Measurements from ENCODE around the gene RHOH.

RHOH gene

DNA sequence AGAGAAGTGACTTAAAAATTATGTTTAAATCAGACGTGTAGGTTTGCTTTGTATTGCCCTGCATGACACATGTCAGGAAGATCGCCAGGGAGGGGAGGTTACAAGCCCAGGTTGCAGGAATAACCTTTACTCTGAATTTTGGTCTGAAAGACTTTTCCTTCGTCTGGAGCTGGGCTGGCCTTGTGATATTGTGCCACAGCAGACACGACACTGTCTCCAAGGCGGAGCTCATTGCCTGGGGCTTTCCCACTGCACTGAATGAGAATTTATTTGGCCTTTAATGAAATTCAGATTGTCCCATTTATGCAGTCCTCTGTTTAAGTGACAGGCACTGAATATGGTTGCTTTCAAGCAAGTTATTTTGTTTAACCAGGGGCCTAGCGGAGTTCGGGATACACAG, 45.1 kb downstream of the RHOH start:
- DNase-seq (ENCODE audit: low read depth) = no peak
- in situ Hi-C loops (cut with HindIII; ENCODE audit: low sequenced_read_pairs) = no loop called here
- H3K4me3 ChIP-seq (ENCODE audit: low read depth, low read length) = no peak overlapping the region
- TF ChIP-seq, protein P1, sequence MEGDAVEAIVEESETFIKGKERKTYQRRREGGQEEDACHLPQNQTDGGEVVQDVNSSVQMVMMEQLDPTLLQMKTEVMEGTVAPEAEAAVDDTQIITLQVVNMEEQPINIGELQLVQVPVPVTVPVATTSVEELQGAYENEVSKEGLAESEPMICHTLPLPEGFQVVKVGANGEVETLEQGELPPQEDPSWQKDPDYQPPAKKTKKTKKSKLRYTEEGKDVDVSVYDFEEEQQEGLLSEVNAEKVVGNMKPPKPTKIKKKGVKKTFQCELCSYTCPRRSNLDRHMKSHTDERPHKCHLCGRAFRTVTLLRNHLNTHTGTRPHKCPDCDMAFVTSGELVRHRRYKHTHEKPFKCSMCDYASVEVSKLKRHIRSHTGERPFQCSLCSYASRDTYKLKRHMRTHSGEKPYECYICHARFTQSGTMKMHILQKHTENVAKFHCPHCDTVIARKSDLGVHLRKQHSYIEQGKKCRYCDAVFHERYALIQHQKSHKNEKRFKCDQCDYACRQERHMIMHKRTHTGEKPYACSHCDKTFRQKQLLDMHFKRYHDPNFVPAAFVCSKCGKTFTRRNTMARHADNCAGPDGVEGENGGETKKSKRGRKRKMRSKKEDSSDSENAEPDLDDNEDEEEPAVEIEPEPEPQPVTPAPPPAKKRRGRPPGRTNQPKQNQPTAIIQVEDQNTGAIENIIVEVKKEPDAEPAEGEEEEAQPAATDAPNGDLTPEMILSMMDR (IDR thresholded peaks at IDR 0.05; ENCODE audit: low read depth, low read length, missing control alignments) = no peak

DNA sequence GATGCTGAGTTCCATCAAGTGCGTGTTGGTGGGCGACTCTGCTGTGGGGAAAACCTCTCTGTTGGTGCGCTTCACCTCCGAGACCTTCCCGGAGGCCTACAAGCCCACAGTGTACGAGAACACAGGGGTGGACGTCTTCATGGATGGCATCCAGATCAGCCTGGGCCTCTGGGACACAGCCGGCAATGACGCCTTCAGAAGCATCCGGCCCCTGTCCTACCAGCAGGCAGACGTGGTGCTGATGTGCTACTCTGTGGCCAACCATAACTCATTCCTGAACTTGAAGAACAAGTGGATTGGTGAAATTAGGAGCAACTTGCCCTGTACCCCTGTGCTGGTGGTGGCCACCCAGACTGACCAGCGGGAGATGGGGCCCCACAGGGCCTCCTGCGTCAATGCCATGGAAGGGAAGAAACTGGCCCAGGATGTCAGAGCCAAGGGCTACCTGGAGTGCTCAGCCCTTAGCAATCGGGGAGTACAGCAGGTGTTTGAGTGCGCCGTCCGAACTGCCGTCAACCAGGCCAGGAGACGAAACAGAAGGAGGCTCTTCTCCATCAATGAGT, 46.6 kb downstream of the RHOH start:
- in situ Hi-C loops (cut with HindIII; ENCODE audit: low sequenced_read_pairs) = no loop called here
- H3K4me3 ChIP-seq (ENCODE audit: low read depth, low read length) = no peak overlapping the region
- DNase-seq (ENCODE audit: low read depth) = no peak

DNA sequence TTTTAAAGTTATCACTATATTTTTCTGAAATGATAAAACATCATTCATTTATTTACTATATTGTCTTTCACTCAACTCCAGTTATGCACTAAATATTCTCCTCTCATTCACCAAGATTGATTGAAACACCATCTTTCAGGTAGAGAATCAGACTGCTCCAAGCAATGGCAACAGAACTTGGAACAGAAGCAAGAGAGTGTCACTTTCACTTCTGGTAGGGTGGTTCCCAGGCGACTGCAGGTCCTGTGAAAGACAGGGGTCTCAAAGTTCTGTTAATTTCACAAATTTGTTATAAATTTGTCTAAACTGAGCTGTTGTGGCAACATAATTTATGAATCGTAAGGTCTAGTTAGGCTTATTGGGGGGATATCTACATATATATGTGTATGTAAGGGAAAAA, 47.8 kb downstream of the RHOH start:
- H3K4me3 ChIP-seq (ENCODE audit: low read depth, low read length) = no peak overlapping the region
- in situ Hi-C loops (cut with HindIII; ENCODE audit: low sequenced_read_pairs) = no loop called here
- TF ChIP-seq, protein P1 (IDR thresholded peaks at IDR 0.05; ENCODE audit: low read depth, low read length, missing control alignments) = no peak
- DNase-seq (ENCODE audit: low read depth) = no peak

More for the DNA sequence above, 46.6 kb downstream of the RHOH start:
- TF ChIP-seq, protein P1 (IDR thresholded peaks at IDR 0.05; ENCODE audit: low read depth, low read length, missing control alignments) = no peak

DNA sequence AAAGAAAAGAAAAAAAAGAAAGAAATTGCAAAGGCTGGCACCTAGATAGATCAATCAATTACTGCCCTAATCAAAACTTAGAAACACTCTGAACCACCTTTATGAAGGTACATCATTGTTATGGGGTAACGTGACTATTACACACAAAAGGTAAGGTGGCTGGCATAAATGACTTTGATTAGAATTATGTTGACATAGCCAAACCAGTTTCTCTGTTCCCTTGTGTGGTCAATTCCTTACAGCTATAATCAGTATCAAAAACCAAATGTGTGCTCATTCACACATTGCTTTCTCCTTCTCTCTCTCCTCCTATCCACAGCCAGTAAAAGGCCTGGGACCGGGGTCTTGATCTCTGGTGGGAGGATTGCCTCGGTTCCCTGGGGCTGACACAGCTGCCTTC, 48.7 kb downstream of the RHOH start:
- H3K4me3 ChIP-seq (ENCODE audit: low read depth, low read length) = no peak overlapping the region
- in situ Hi-C loops (cut with HindIII; ENCODE audit: low sequenced_read_pairs) = no loop called here
- DNase-seq (ENCODE audit: low read depth) = no peak
- TF ChIP-seq, protein P1 (IDR thresholded peaks at IDR 0.05; ENCODE audit: low read depth, low read length, missing control alignments) = no peak

DNA sequence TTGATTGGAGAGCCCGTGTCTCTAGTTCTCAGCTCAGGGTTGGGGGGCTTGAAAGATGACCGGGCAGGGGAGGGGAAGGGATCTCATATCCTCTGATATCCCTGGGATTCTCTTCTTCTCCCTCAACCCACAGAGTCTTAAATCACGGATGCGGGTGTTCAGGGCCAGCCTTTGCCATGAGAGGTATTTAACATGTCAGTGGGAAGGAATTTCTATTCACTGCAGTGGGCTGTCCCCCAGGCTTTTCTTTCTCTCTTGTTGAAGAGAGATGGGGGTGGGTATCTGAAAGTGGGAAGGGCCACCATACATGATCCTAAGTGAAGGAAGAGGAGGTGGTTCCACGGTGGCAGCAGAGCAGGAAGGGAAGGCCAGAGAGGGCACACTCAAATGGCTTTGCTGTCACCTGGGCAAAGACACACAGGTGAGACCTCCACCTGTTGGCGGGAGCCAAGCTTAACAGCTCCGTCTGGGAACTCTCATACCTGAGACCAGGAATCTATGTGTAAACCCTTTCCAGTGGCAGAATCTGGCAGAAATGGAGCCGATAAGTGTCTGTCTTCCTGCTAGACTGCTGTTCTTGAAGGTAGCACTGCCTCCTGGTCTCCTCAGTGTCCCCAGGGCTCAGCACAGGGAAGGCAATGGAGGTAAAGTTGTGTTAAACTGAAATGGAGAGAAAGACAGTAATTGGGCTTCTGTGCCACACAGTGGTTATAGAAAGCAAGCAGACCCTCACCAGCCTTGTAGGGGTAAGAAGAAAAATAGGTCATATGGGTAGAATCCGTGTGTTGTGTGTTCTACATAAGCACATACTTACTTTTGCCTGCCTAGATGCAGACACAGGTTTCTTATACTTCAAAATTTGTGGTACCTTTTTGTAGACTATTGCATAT, 49.4 kb downstream of the RHOH start:
- H3K4me3 ChIP-seq (ENCODE audit: low read depth, low read length) = no peak overlapping the region
- in situ Hi-C loops (cut with HindIII; ENCODE audit: low sequenced_read_pairs) = no loop called here
- no peak for DNase-seq (ENCODE audit: low read depth)
- TF ChIP-seq, protein P1 (IDR thresholded peaks at IDR 0.05; ENCODE audit: low read depth, low read length, missing control alignments) = no peak

DNA sequence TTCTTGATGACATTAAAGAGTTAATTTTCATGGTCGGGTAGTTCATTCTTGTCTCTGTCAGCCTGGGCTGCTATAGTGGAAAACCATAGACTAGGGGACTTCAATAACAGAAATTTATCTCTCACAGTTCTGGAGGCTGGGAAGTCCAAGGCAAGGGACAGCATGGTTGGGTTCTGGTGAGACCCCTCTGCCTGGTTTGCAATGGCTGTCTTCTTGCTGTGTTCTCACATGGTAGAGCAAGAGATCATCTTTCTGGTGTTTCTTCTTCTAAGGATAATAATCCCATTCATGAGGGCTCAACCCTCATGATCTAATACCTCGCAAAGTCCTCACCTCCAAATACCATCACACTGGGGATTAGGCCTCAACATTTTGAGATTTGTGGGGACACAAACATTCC, 50.1 kb downstream of the RHOH start:
- DNase-seq (ENCODE audit: low read depth) = no peak
- no peak overlapping the region for H3K4me3 ChIP-seq (ENCODE audit: low read depth, low read length)
- in situ Hi-C loops (cut with HindIII; ENCODE audit: low sequenced_read_pairs) = no loop called here
- TF ChIP-seq, protein P1 (IDR thresholded peaks at IDR 0.05; ENCODE audit: low read depth, low read length, missing control alignments) = no peak
